22Rv1 (cell line): ENCODE measurements around the gene PLPP7.

ENCODE experiments used
- H3K27ac ChIP-seq: fragments of 450-650 bp; 2 replicates; pipeline ENCODE4 v1.5.1; 2017
- CTCF ChIP-seq: fragments of 450-650 bp; IDR thresholded peaks from 2 replicates; pipeline ENCODE4 v1.5.1; 2017; ENCODE audit warnings: mild to moderate bottlenecking
- ZFX ChIP-seq: fragments of 450-650 bp; IDR thresholded peaks from 2 replicates; pipeline ENCODE4 v1.6.1; 2017; ENCODE audit warnings: antibody characterized with exemption, borderline replicate concordance

The PLPP7 gene

GRCh38 chr9:131287359-131287758 lies 2.2 kb upstream of the PLPP7 start:
- TF ChIP-seq CTCF (no peak), ZFX (no peak)
- H3K27ac ChIP-seq: no peak overlapping the region

GRCh38 chr9:131288217-131288616 lies 1.3 kb upstream of the PLPP7 start:
- no peak overlapping the region for H3K27ac ChIP-seq
- no peak for TF ChIP-seq ZFX
- TF ChIP-seq CTCF: no peak

- TF ChIP-seq CTCF (no peak), ZFX (no peak)
- no peak overlapping the region for H3K27ac ChIP-seq
Observed at GRCh38 chr9:131290036-131290766, 678 bp downstream of the PLPP7 start.

GRCh38 chr9:131290767-131291370 lies 1.3 kb downstream of the PLPP7 start:
- no peak overlapping the region for H3K27ac ChIP-seq
- TF ChIP-seq CTCF: no peak
- TF ChIP-seq ZFX: no peak

- TF ChIP-seq ZFX (no peak), CTCF (no peak)
Observed at GRCh38 chr9:131291795-131292315, 2.3 kb downstream of the PLPP7 start.

GRCh38 chr9:131292937-131293336 lies 3.4 kb downstream of the PLPP7 start:
- TF ChIP-seq ZFX: no peak
- no peak for TF ChIP-seq CTCF
- H3K27ac ChIP-seq: no peak overlapping the region

More at GRCh38 chr9:131291795-131292315, 2.3 kb downstream of the PLPP7 start:
- no peak overlapping the region for H3K27ac ChIP-seq

- no peak overlapping the region for H3K27ac ChIP-seq
- TF ChIP-seq ZFX (no peak), CTCF (no peak)
Observed at GRCh38 chr9:131296460-131296859, 6.9 kb downstream of the PLPP7 start.
